HFF-Myc (cell line): Measurements from ENCODE around the gene OR9Q1.

Source experiments
- DNase-seq: peaks from one replicate; pipeline ENCODE4 v3.0.0-alpha.2; 2011; ENCODE audit warnings: low read depth; ENCODE audit errors: extremely low read depth
- H3K4me3 ChIP-seq: replicated peaks from 2 replicates; pipeline ENCODE4 v1.5.1; 2011; ENCODE audit warnings: low read depth, mild to moderate bottlenecking, control low read depth, low read length
- CTCF ChIP-seq: IDR thresholded peaks from 2 replicates; pipeline ENCODE4 v1.5.1; 2012; ENCODE audit warnings: mild to moderate bottlenecking, low read depth, low read length, control low read depth; ENCODE audit errors: missing control alignments

Gene OR9Q1

GRCh38 chr11:58057481-58057880 is 33.8 kb downstream of the OR9Q1 start:
- no peak overlapping the region for H3K4me3 ChIP-seq
- no peak for TF ChIP-seq CTCF
- DNase-seq, result no peak

GRCh38 chr11:58058276-58059006 is 34.8 kb downstream of the OR9Q1 start:
- H3K4me3 ChIP-seq, result no peak overlapping the region
- no peak for TF ChIP-seq CTCF
- DNase-seq, result no peak

- H3K4me3 ChIP-seq, result no peak overlapping the region
- TF ChIP-seq CTCF, result no peak
Observed at GRCh38 chr11:58059007-58059350, 35.3 kb downstream of the OR9Q1 start.

GRCh38 chr11:58060535-58060934 is 36.9 kb downstream of the OR9Q1 start:
- H3K4me3 ChIP-seq, result no peak overlapping the region
- no peak for TF ChIP-seq CTCF
- DNase-seq, result no peak

More at GRCh38 chr11:58059007-58059350, 35.3 kb downstream of the OR9Q1 start:
- no peak for DNase-seq

GRCh38 chr11:58060939-58061672 is 37.4 kb downstream of the OR9Q1 start:
- no peak overlapping the region for H3K4me3 ChIP-seq
- no peak for DNase-seq
- TF ChIP-seq CTCF, result no peak

- no peak for DNase-seq
- no peak overlapping the region for H3K4me3 ChIP-seq
- TF ChIP-seq CTCF, result no peak
Observed at GRCh38 chr11:58061813-58062212, 38.1 kb downstream of the OR9Q1 start.
